Right lobe of liver (tissue), 6 donors: ENCODE results near the gene SPECC1L. TPM values are rescaled to one million over a fixed set of nuclear protein-coding genes. Genes with fewer than 3 reads are reported as not detected.
A peak's percentile ranks its signal among the peaks of the same experiment; 100 is the strongest.

ENCODE experiments used
- ATAC-seq, 4 donors: fragments of 200-7000 bp; cut with Tn5 transposase; one replicate each; pipeline ENCODE4 v1.9.1; 2020; ENCODE audit warnings: mild to moderate bottlenecking in 4 of 4, moderate library complexity in 4 of 4
- DNase-seq, 3 donors: peaks; one replicate each; pipeline ENCODE4 v3.0.0-alpha.2; 2020
- H3K27ac ChIP-seq, 3 donors: fragments of 200-600 bp; one replicate each; pipeline ENCODE4 v1.8.0; 2022
- H3K27me3 ChIP-seq, 2 donors: fragments of 200-600 bp; one replicate each; pipeline ENCODE4 v1.8.0; 2022
- H3K36me3 ChIP-seq, 4 donors: fragments of 200-600 bp; sonication (generic) in 1 of 4; one replicate each; pipeline versions ENCODE4 v1.5.1 to v1.8.0; 2017 to 2022; ENCODE audit warnings: control low read depth in 1 of 4
- H3K4me1 ChIP-seq, 4 donors: fragments of 200-600 bp; sonication (generic) in 1 of 4; one replicate each; pipeline versions ENCODE4 v1.5.1 to v1.8.0; 2017 to 2022; ENCODE audit warnings: control low read depth in 1 of 4
- H3K4me3 ChIP-seq, 3 donors: fragments of 200-600 bp; one replicate each; pipeline ENCODE4 v1.8.0; 2022
- H3K9me3 ChIP-seq, 4 donors: fragments of 200-600 bp; sonication (generic) in 1 of 4; one replicate each; pipeline versions ENCODE4 v1.5.1 to v1.8.0; 2017 to 2022; ENCODE audit warnings: control low read depth in 1 of 4
- POLR2A ChIP-seq: fragments of 450-650 bp; IDR thresholded peaks from one replicate; pipeline ENCODE4 v1.6.1; 2017; ENCODE audit warnings: antibody characterized with exemption, mild to moderate bottlenecking
- WGBS: methylation state at CpG from one replicate; pipeline ENCODE4 v1.1.6; 2018; ENCODE audit warnings: low coverage, low lambda C conversion rate; ENCODE audit not compliant: insufficient coverage; ENCODE audit errors: missing lambda C conversion rate; 5-methylcytosine and 5-hydroxymethylcytosine counted together
- intact Hi-C, 2 donors: fragments of 100-400 bp; cut with DNase I; formaldehyde crosslinking; loops; one replicate each; pipeline versions ENCODE4 v1.11.2 to v1.14.1; 2022
- total RNA-seq, 6 experiments: library from RNA; depleted of rRNA in 2 of 6; stranded (reverse); fragments of >200 nt in 2 of 6; fragmentation: NEBNext Ultra II Directional in 3 of 6; extraction: Animal tissue kit (Norgen Biotek cat#: 25700) in 3 of 6; gene quantifications; one replicate each; pipeline versions ENCODE4 v1.1.0 to v1.2.4, GENCODE V29; 2016 to 2023
- TF ChIP-seq, protein P1 (sequence below), 4 donors: fragments of 200-600 bp in 3 of 4; fragments of 450-650 bp in 1 of 4; IDR thresholded peaks; one replicate each; pipeline versions ENCODE4 v1.5.1 to v1.8.0; 2016 to 2022; ENCODE audit warnings: antibody characterized with exemption in 4 of 4, mild to moderate bottlenecking in 2 of 4
- donor health status: DM: no; HTN: yes; CAD: no.
- donor health status: DM: no; HTN: no; CAD: no.
- donor health status: DM: no; HTN: no; CAD: no.
- donor health status: DM: no; HTN: yes; CAD: no.
- donor health status: DM: no; HTN: yes; CAD: no.

The SPECC1L gene
- total RNA-seq, 6 experiments from 2014 or later, result 16.3 to 26.4 (median 24.2) TPM

DNA sequence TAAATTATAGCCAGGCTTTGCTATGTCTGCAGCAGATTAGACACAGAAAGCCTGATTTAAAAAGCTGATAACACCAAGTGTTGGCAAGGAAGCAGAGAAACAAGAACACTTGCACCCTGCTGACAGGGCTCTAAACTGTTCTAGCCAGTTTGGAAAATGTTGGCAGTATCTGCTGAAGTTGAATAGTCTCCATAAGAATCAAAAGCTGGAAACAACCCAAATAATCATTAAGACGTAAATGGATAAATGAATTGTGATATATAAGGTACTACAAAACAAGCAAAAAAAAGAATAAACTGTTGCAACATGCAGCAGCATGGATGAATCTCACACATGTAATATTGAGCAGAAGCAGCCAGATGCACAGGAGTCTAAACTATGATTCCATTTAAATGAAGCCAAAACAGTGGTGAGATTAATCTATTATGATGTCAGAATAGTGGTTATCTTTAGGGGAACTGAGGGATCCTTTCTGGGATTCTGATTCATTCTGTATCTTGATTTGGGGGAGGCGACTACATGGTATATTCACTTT, 116.4 kb downstream of the SPECC1L start:
- H3K4me3 ChIP-seq, result no peak overlapping the region
- WGBS, result 81% methylated on average over 2 of the region's 2 CpGs
- TF ChIP-seq, protein P1, sequence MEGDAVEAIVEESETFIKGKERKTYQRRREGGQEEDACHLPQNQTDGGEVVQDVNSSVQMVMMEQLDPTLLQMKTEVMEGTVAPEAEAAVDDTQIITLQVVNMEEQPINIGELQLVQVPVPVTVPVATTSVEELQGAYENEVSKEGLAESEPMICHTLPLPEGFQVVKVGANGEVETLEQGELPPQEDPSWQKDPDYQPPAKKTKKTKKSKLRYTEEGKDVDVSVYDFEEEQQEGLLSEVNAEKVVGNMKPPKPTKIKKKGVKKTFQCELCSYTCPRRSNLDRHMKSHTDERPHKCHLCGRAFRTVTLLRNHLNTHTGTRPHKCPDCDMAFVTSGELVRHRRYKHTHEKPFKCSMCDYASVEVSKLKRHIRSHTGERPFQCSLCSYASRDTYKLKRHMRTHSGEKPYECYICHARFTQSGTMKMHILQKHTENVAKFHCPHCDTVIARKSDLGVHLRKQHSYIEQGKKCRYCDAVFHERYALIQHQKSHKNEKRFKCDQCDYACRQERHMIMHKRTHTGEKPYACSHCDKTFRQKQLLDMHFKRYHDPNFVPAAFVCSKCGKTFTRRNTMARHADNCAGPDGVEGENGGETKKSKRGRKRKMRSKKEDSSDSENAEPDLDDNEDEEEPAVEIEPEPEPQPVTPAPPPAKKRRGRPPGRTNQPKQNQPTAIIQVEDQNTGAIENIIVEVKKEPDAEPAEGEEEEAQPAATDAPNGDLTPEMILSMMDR (IDR thresholded peaks at IDR 0.05), result no peak
- TF ChIP-seq POLR2A, result no peak
- no peak for ATAC-seq
- DNase-seq, result no peak
- intact Hi-C loops, result no loop called here
- no peaks in the 10 kb centered on the region for H3K4me1 ChIP-seq
- no peaks in the 10 kb centered on the region for H3K36me3 ChIP-seq
- H3K27me3 ChIP-seq, result no peaks in the 10 kb centered on the region
- no peaks in the 10 kb centered on the region for H3K9me3 ChIP-seq
- H3K27ac ChIP-seq, result no peak overlapping the region

DNA sequence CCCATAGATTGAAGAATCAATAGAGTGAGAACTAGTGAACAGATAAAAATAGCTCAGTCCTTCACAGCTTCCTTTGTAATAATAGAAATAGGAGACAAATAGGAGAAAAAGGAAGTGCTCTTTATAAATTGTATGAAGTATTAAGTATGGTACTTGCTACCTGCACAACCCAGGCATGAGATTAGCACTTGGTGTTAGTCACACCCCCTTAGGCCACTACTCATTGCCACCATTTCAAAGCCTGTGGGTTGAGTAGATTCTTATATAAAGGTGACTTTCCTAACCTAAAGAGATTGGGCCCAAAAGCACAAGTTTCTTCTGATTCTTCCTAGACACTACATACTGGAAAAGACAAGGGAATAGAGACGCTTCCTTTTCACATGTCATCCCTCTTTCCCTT, 119.0 kb downstream of the SPECC1L start:
- no peak for TF ChIP-seq POLR2A
- TF ChIP-seq, protein P1 (IDR thresholded peaks at IDR 0.05), result no peak
- WGBS, result 67% methylated on average over 1 of the region's 1 CpG
- peak overlapping the region in 1 of 3 donors; percentile 32 for H3K27ac ChIP-seq
- no peaks in the 10 kb centered on the region for H3K9me3 ChIP-seq
- intact Hi-C loops, result no loop called here
- no peaks in the 10 kb centered on the region for H3K4me1 ChIP-seq
- H3K4me3 ChIP-seq, result no peak overlapping the region
- H3K27me3 ChIP-seq, result no peaks in the 10 kb centered on the region
- DNase-seq (no peak), ATAC-seq (no peak)
- no peaks in the 10 kb centered on the region for H3K36me3 ChIP-seq

DNA sequence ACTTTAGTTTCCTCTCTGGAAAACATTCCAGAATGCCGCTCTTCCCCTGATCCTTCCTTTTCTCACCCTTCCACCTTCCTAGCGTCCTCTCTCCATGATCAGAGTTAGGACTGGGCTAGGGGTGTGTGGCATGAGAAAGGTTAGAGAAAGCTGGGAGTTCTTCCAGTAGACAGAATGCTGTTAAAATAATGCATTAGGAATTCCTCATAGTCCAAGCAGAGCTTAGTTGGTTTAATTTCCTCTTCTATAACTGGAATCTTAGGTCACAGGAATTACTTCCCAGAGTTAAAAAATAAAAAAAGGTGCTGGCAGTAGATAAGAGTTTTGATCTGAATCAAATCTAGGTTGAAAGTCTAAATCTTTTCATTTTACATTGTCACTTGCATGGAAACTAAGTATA, 119.5 kb downstream of the SPECC1L start:
- WGBS, result 86% methylated on average over 2 of the region's 2 CpGs
- TF ChIP-seq POLR2A, result no peak
- TF ChIP-seq, protein P1 (IDR thresholded peaks at IDR 0.05), result no peak
- Histone ChIP-seq H3K36me3 (no peaks in the 10 kb centered on the region), H3K9me3 (no peaks in the 10 kb centered on the region), H3K4me1 (no peaks in the 10 kb centered on the region), H3K4me3 (no peak overlapping the region), H3K27ac (peak overlapping the region in 2 of 3 donors; percentile 13 to 32), H3K27me3 (no peaks in the 10 kb centered on the region)
- no peak for DNase-seq
- intact Hi-C loops, result no loop called here
- no peak for ATAC-seq

DNA sequence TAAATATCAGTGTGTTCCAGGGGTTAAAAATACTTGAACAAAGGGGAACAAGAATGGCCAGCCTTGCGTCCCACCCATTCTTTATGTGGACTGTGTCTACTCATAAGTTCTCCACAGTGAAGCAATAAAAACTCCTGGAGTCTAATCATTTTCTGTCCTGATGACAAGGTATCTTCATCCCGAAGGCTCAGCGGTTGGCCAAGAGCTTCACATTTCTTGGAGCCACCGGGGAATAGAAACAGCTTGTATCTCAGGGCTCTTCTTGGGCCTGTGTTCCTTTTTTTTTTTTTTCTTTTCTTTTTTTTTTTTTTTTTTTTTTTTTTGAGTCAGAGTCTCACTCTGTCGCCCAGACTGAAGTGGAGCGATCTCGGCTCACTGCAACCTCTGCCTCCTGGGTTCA, 119.9 kb downstream of the SPECC1L start:
- Histone ChIP-seq H3K36me3 (peaks cover 0 to 1% (median 0%) of the 10 kb centered on the region in 4 donors), H3K27ac (peak overlapping the region in 2 of 3 donors; percentile 13 to 32), H3K4me1 (no peaks in the 10 kb centered on the region), H3K27me3 (no peaks in the 10 kb centered on the region), H3K9me3 (no peaks in the 10 kb centered on the region), H3K4me3 (no peak overlapping the region)
- 76% methylated on average over 6 of the region's 7 CpGs for WGBS
- ATAC-seq (peak in 2 of 4 donors; percentile 20 to 30), DNase-seq (no peak)
- intact Hi-C loops, result no loop called here
- TF ChIP-seq, protein P1 (IDR thresholded peaks at IDR 0.05), result no peak
- TF ChIP-seq POLR2A, result no peak

DNA sequence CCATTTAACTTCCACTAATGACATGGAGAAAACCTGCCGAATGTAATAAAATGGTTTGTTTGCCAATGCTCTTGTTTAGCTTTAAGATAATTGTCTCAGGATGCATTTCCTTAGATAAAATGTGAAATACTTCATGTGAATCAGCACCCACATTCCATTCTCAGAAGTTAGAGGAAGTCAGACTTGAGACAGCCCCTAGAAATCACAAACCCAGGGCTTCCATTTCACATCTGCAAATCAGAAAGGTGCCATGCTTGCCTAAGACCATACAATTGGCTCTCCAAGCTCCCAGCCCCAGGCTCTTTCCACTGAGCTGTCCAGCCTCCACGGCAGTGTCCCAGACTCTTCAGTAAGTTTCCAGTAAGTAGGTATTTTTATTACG, 121.2 kb downstream of the SPECC1L start:
- WGBS, result 57% methylated on average over 3 of the region's 3 CpGs
- Histone ChIP-seq H3K27me3 (no peaks in the 10 kb centered on the region), H3K27ac (peak overlapping the region in 1 of 3 donors; percentile 58), H3K4me3 (no peak overlapping the region), H3K36me3 (peaks cover 0 to 13% (median 1%) of the 10 kb centered on the region in 4 donors), H3K9me3 (no peaks in the 10 kb centered on the region), H3K4me1 (peaks cover 0 to under 1% (median 0%) of the 10 kb centered on the region in 4 donors)
- peak in 1 of 4 donors; percentile 34 for ATAC-seq
- intact Hi-C loops, result no loop called here
- TF ChIP-seq, protein P1 (IDR thresholded peaks at IDR 0.05), result no peak
- TF ChIP-seq POLR2A, result no peak
- no peak for DNase-seq
